HG02973 (cell line): ENCODE results near the gene THAP3.
A peak's percentile ranks its signal among the peaks of the same experiment; 100 is the strongest.

Experiments used
- ATAC-seq: cut with Tn5 transposase; IDR thresholded peaks from one replicate; pipeline ENCODE4 v1.9.1; 2021; ENCODE audit warnings: moderate library complexity; ENCODE audit not compliant: unreplicated experiment

The THAP3 gene, protein sequence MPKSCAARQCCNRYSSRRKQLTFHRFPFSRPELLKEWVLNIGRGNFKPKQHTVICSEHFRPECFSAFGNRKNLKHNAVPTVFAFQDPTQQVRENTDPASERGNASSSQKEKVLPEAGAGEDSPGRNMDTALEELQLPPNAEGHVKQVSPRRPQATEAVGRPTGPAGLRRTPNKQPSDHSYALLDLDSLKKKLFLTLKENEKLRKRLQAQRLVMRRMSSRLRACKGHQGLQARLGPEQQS

DNA sequence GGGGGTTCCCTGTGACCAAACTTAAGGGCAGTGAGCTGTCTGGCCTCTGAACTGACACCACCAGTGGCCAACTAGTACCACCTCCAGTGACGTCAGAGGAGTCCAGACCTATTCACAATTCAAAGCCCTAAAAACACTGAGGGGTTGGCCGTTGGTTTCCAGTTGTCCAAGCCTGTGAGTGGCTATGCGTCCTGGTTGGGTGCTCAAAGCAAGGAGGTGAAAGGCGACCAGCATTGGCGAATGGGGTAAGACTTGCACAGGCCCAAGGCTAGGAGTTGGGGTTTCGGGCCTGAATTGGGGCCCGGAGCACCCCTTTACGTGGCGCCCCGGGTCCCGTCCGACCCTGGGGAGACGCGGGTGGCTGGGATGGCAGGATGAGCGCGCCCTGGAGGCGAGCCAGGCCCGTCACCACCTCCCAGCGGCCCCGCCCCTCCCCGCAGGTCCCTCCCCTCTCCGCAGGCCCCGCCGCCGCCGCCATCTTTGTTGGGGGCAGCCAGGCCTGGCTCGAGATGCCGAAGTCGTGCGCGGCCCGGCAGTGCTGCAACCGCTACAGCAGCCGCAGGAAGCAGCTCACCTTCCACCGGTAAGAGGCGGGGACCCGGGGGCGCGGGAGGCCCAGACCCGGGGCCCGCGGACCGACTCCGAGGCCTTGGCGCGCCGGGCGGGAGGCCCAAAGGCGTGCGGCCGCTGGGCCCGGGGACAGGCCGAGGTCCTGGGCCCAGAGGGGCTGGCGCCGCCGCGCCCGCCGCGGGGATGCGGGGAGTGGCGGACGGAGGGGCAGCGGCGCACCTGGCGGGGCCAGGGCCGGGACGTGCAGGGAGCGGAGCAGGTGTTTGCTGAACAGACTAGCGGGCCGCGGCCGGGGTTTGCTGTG, at the start of gene THAP3:
Gene THAP3 (plus strand): TSS at position 159 of the 874 bp plus-strand sequence. CDS start 351 bp downstream, at position 510.
- peak; percentile 83 for ATAC-seq

DNA sequence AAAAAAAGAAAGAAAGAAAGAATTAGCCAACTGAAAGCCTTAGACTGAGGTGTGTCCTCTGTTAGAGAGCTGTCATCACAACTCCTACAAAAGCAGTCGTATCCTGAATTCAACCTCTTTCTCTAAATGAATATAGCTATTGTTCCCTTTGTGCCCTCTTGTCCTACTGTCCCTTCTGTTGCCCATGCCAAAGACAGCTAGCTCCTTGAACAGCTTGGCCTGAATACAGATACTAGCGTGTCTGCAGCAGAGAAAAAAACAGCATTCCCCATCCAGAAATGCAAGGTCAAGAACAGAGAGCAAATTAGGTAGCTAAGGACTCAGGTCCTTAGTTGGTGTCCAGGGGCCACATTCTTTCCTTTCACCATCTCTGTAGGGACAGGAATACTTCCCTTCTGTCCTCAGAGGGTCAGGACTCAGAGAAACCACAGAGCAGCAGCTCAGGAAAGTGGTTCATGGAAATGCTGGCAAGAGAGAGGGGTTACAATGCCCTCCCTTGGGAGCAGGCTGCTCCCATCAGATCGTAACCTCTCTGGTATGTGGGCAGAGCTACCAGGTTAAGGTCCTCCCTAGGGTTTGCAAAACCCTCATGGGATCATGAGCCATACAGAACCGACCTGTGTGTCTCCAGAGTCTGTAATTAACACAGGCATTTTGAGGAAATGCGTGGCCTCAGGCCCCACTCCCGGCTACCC, 46.7 kb upstream of the THAP3 start:
- no peak for ATAC-seq

DNA sequence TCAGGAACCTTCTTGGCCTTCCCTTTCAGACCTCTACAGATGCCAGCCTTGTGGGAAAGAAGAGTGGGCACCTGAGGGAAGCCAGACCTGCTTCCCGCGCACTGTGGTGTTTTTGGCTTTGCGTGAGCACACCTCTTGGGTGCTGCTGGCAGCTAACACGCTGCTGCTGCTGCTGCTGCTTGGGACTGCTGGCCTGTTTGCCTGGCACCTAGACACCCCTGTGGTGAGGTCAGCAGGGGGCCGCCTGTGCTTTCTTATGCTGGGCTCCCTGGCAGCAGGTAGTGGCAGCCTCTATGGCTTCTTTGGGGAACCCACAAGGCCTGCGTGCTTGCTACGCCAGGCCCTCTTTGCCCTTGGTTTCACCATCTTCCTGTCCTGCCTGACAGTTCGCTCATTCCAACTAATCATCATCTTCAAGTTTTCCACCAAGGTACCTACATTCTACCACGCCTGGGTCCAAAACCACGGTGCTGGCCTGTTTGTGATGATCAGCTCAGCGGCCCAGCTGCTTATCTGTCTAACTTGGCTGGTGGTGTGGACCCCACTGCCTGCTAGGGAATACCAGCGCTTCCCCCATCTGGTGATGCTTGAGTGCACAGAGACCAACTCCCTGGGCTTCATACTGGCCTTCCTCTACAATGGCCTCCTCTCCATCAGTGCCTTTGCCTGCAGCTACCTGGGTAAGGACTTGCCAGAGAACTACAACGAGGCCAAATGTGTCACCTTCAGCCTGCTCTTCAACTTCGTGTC, 45.9 kb upstream of the THAP3 start:
- ATAC-seq, result no peak

DNA sequence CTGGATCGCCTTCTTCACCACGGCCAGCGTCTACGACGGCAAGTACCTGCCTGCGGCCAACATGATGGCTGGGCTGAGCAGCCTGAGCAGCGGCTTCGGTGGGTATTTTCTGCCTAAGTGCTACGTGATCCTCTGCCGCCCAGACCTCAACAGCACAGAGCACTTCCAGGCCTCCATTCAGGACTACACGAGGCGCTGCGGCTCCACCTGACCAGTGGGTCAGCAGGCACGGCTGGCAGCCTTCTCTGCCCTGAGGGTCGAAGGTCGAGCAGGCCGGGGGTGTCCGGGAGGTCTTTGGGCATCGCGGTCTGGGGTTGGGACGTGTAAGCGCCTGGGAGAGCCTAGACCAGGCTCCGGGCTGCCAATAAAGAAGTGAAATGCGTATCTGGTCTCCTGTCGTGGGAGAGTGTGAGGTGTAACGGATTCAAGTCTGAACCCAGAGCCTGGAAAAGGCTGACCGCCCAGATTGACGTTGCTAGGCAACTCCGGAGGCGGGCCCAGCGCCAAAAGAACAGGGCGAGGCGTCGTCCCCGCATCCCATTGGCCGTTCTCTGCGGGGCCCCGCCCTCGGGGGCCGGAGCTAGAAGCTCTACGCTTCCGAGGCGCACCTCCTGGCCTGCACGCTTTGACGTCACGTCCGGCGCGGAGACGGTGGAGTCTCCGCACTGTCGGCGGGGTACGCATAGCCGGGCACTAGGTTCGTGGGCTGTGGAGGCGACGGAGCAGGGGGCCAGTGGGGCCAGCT, 45.1 kb upstream of the THAP3 start, which contains the start of gene ZBTB48:
Gene ZBTB48 (plus strand): TSS at position 621 of the 745 bp plus-strand sequence. CDS start 616 bp downstream, outside the sequence.
- peak; percentile 95 for ATAC-seq

DNA sequence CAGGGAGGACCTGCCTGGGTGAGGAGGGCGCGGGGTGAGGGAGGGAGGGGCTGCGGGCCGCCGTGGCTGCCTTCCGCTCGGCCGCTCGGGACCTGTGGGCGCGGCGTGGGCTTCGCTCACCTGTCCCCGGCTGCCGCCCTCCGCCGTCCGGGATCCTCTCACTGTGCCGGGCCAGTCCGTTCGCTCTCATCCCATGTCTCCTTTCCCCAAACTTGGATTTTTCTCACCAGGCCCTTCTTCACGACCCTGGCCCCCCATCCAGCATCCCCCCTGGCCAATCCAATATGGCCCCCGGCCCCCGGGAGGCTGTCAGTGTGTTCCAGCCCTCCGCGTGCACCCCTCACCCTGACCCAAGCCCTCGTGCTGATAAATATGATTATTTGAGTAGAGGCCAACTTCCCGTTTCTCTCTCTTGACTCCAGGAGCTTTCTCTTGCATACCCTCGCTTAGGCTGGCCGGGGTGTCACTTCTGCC, 44.5 kb upstream of the THAP3 start:
- no peak for ATAC-seq

DNA sequence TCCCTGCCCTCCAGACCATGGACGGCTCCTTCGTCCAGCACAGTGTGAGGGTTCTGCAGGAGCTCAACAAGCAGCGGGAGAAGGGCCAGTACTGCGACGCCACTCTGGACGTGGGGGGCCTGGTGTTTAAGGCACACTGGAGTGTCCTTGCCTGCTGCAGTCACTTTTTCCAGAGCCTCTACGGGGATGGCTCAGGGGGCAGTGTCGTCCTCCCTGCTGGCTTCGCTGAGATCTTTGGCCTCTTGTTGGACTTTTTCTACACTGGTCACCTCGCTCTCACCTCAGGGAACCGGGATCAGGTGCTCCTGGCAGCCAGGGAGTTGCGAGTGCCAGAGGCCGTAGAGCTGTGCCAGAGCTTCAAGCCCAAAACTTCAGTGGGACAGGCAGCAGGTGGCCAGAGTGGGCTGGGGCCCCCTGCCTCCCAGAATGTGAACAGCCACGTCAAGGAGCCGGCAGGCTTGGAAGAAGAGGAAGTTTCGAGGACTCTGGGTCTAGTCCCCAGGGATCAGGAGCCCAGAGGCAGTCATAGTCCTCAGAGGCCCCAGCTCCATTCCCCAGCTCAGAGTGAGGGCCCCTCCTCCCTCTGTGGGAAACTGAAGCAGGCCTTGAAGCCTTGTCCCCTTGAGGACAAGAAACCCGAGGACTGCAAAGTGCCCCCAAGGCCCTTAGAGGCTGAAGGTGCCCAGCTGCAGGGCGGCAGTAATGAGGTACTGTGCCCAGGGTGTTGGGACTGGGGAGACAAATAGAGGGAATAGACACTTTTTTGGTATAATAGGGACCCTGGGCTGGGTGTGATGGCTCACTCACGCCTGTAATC, 43.9 kb upstream of the THAP3 start:
- ATAC-seq, result no peak

DNA sequence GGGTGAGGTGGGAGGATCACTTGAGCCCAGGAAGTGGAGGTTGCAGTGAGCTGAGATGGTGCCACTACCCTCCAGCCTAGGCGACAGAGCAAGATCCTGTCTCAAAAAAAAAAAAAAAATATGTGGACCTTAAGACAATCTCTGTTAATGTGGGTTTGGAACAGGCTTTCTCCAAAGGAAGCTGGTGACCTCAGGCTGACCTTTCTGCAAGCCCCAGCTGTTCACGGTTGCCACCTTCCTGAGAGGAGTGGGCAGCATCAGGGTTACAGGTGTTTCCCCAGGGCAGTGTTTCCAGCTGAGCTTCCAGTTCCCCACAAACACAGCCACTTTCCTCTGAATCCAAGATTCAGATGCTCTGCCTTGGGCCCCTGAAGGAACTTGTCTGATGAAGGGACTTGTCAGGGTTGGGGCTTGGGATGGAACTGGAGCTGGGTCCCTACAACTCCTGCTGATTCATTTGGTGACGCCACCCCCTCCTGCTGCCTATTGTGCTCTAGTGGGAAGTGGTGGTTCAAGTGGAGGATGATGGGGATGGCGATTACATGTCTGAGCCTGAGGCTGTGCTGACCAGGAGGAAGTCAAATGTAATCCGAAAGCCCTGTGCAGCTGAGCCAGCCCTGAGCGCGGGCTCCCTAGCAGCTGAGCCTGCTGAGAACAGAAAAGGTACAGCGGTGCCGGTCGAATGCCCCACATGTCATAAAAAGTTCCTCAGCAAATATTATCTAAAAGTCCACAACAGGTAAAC, 42.9 kb upstream of the THAP3 start:
- no peak for ATAC-seq

DNA sequence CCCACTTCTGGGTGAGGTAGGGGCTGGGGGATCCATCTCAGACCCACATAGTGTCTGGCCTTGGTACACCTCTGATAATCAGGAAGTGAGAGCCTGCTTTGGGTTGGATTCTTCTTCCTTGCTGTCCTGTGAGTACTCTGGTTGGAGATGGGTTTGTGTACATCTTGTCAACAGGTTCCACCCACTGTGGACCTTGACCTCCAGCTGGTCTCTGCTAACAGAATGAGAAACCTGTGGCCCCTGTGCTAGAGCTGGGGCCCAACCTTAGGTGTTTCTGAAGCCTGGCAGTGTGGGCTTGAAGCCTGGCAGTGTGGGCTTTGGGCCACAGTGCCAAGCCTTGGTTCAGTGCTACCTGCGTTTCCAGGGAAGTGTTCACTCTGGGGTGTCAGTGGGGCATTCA, 42.3 kb upstream of the THAP3 start:
- ATAC-seq, result no peak

DNA sequence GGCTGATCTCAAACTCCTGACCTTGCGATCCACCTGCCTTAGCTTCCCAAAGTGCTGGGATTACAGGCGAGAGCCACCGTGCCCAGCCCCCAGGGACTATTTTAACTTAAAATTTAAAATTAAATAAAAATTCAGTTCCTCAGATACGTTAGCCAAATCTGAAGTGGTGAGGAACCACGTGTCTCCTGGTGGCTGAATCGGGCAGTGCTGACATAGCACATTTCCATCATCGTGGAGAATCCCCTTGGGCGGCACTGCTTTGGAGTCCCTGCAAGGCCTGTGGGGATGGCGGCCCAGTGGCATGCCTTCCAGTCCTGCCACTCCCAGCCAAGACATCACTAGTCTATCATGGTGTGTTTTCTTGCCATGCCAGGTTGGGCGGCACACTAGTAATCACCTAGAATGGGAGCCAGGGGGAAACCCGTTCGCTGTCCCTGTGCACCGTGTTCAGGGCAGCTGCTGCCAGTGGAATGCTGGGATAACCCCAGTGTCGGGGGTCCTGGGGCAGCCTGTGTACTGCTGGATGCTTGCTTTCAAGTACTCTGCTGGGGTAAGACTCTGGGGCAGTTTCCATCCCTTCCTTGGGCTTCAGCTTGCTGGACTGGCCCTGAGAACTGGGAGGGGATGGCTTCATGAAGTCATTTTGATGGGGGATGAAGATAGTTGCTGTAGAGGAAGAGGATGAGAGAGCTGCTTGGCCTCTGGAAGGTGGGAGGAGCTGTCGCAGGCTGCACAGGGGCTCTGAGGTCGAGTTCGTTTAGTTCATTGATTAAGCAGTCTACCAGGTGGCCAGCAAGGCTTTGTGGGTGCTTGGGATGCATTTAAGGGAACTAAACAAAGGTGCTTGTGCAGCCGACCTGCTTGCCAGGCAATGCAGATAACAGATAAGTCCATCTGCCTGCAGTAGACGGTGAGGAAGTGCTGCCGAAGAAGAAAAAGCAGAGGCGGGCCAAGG, 40.3 kb upstream of the THAP3 start:
- no peak for ATAC-seq

DNA sequence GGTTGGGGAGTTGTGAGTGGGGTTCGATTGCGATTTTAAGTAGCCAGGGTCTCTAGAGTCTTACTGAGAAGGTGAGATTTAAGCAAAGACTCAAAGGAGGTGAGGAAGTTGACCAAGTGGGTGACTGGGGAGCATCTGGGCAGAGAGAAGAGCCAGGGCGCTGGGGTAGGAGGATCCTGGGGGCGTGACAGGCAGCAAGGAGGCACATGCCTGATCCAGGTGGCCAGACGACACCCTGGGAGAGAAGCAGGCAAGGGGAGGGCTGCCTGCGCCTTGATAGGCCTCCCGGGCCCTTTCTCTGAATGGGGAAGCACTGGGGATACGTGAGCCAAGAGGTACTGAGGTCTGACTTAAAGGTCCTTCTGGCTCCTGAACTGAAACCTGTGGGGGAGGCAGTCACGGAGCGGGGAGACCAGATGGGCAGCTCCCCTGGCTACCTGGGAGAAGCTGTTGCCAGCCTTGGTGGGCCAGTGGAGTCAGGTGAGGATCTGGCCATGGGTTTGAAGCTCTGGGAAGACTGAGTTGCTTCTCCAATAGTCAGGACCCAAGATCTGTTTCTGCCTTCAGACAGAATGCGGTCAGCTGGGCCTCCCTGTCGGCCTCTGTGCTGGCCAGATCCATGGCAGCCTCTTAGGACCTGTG, 39.5 kb upstream of the THAP3 start:
- ATAC-seq, result no peak

DNA sequence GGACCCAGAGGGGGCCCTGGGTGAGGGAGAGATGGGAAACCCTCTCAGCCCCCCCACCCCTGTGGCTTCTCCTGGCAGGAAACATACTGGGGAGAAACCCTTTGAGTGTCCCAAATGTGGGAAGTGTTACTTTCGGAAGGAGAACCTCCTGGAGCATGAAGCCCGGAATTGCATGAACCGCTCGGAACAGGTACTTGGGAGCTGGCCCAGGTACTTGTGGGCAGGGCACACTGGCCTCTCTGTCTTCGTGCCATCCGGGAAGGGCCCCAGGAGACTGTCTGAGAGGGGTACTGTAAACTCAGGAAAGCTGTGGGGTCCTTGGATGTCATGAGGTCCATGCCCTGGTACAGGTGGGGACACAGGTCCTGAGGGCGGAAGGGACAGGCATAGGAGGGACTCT, 38.8 kb upstream of the THAP3 start:
- ATAC-seq, result no peak

DNA sequence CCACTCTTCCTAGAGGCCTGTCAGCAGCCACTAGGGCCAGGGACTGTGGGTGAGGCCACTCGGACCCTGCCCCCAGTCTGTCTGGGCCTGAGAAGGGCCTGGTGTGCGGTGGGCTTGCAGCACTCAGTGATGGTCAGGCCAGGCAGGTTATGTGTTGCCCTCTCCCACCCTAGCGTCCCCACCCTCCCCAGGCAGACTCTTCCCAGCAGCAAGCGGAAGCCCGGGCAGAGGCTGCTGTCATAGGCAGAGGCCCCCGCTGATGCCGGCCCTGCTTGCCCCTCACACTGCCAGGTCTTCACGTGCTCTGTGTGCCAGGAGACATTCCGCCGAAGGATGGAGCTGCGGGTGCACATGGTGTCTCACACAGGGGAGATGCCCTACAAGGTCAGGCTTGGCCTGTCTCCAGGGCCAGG, 38.3 kb upstream of the THAP3 start:
- ATAC-seq, result no peak

DNA sequence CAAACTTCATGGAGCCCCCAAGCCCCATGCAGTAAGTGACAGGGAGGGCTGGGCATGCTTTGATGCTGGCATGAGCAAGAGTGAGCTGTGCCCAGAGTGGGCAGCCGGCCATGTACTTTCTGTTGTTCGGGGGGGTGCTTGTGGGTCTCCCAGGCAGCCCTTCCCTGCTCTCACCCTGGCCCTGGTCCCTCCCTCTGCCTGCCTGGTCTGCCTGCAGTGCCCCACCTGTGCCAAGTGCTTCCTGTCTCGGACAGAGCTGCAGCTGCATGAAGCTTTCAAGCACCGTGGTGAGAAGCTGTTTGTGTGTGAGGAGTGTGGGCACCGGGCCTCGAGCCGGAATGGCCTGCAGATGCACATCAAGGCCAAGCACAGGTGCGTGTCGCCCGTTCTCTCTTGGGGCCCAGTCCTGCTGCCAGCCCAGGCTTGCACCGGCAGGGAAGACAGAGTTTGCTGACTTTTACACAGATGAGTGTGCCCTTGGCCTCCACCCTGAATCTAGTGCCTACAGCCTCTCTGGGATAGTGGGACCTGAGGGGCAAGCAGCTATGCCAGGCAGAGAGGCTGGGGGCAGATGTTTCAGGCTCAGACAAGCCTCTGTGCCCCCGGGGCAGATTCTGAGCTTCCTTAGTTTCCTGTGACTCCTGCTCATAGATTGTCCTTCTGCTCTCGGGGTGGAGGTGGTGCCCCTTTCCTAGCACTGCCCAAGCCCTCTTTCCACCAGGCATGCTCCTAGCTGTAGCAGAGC, 37.2 kb upstream of the THAP3 start:
- ATAC-seq, result no peak

DNA sequence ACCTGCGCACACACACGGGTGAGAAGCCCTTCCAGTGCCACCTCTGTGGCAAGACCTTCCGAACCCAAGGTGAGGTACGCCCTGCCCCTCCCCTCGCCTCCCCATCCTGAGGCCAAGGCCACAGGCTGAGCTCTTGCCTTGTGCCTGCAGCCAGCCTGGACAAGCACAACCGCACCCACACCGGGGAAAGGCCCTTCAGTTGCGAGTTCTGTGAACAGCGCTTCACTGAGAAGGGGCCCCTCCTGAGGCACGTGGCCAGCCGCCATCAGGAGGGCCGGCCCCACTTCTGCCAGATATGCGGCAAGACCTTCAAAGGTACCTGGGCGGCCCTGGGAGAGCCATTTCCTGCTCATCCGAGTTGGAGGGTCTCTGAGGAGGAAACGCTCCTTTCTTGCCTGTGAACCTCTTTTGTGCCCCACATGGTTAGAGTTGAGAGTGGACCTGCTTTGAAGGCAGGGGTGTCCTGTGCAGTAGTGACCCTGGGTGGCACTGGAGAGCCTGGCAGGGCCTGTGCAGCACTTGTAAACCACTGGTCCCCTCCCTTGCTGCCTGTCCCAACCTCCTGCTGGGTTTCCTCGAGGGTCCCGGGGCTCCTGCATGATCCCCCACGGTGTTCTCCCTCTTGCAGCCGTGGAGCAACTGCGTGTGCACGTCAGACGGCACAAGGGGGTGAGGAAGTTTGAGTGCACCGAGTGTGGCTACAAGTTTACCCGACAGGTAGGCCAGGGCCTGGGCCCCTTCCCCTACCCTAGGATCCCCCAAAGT, 36.4 kb upstream of the THAP3 start:
- ATAC-seq, result no peak

DNA sequence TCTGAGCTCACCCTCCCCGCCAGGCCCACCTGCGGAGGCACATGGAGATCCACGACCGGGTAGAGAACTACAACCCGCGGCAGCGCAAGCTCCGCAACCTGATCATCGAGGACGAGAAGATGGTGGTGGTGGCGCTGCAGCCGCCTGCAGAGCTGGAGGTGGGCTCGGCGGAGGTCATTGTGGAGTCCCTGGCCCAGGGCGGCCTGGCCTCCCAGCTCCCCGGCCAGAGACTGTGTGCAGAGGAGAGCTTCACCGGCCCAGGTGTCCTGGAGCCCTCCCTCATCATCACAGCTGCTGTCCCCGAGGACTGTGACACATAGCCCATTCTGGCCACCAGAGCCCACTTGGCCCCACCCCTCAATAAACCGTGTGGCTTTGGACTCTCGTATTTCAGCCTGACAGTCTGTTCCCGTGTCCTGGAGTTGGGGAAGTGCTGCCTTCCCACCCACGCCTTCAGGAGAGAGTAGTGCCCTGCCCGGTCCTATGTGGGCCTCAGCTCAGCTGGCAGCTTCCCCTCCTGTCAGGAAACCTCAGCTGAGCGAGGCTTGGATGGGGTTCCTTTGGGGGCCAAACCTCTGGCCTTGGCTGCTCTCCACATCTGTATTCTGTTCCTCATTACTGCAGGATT, 35.7 kb upstream of the THAP3 start:
- ATAC-seq, result no peak
